H1 (cell line): ENCODE results near the gene DGKZ. TPM values are rescaled to one million over a fixed set of nuclear protein-coding genes. Genes with fewer than 3 reads are reported as not detected.

Source experiments
- KDM5A ChIP-seq: fragments of 200-600 bp; IDR thresholded peaks from 2 replicates; pipeline ENCODE4 v1.7.1; 2012; ENCODE audit warnings: mild to moderate bottlenecking, low read length, inconsistent platforms, mixed read lengths
- RFX5 ChIP-seq: IDR thresholded peaks from 2 replicates; pipeline ENCODE4 v1.6.1; 2011; ENCODE audit warnings: low read depth, low read length, improper control_type of control experiment, borderline replicate concordance
- RNF2 ChIP-seq: fragments of 200-900, 300-1000 bp; sonication (generic); IDR thresholded peaks from 2 replicates; pipeline ENCODE4 v1.7.1; 2016; ENCODE audit warnings: borderline replicate concordance, low read depth, mild to moderate bottlenecking, antibody characterized with exemption, low read length; ENCODE audit not compliant: poor library complexity, severe bottlenecking; ENCODE audit errors: missing control alignments
- polyA plus RNA-seq, 7 experiments: library from polyadenylated mRNA; depleted of rRNA in 3 of 7; stranded (reverse) in 5 of 7; unstranded in 2 of 7; fragments of >200 nt in 5 of 7; fragments of 200-250 nt in 2 of 7; gene quantifications; 1 replicate in 5 of 7; 2 replicates in 1 of 7; 4 replicates in 1 of 7; pipeline versions ENCODE4 v1.2.1 to v1.2.3, GENCODE V29; 2011 to 2013; ENCODE audit warnings: missing spikeins in 2 of 7, mixed read lengths in 2 of 7
- total RNA-seq: library from RNA; stranded (reverse); fragmentation: NEBNext Ultra II Directional; extraction: Animal tissue kit (Norgen Biotek cat#: 25700); gene quantifications from 2 replicates; pipeline ENCODE4 v1.2.1, GENCODE V29; 2021

DGKZ gene
- total and polyA plus RNA-seq, 2 of the 8 experiments (the other 6 are each of a cell fraction or from before 2014, with no cell fraction given), result 84.4 to 184 TPM

DNA sequence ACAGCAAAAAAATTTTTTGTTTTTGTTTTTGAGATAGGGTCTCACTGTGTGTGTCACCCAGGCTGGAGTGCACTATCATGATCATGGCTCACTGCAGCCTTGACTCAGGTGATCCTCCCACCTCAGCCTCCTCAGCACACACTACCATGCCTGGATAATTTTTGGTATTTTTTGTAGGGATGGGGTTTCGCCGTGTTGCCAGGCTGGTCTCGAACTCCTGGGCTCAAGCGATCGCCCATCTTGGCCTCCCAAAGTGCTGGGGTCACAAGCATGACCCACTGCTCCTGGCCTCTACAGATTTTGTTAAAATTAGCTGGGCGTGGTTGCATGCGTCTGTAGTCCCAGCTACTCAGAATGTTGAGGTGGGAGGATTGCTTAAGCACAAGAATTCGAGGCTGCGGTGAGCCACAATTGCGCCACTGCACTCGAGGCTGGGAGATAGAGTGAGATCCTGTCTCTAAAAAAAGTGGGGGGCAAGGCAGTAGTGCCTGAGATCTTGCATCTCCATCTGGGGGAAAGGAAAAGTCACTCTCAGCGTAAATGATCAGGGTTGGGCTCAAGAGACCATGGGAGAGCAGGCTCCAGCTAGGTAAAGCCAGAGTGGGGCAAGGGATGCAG is 10.6 kb upstream of the DGKZ start (continued):
- TF ChIP-seq RNF2, result no peak
- TF ChIP-seq KDM5A, result no peak
- TF ChIP-seq RFX5, result no peak
